HG03521 (cell line): ENCODE results near the gene ARHGAP10.
A peak's percentile ranks its signal among the peaks of the same experiment; 100 is the strongest.

ENCODE experiments used
- ATAC-seq: cut with Tn5 transposase; IDR thresholded peaks from one replicate; pipeline ENCODE4 v1.9.1; 2021; ENCODE audit warnings: mild to moderate bottlenecking, moderate library complexity; ENCODE audit not compliant: unreplicated experiment

The ARHGAP10 gene

GRCh38 chr4:147943159-147943638 lies 211.3 kb downstream of the ARHGAP10 start:
- ATAC-seq, result peak; percentile 91

GRCh38 chr4:147944249-147944648 lies 212.4 kb downstream of the ARHGAP10 start:
- no peak for ATAC-seq

GRCh38 chr4:147944670-147945260 lies 212.9 kb downstream of the ARHGAP10 start:
- no peak for ATAC-seq

GRCh38 chr4:147948336-147948735 lies 216.4 kb downstream of the ARHGAP10 start:
- no peak for ATAC-seq

GRCh38 chr4:147950261-147950660 lies 218.4 kb downstream of the ARHGAP10 start:
- ATAC-seq, result no peak

GRCh38 chr4:147950841-147951240 lies 219.0 kb downstream of the ARHGAP10 start:
- ATAC-seq, result no peak

GRCh38 chr4:147954850-147955249 lies 223.0 kb downstream of the ARHGAP10 start:
- ATAC-seq, result no peak

- ATAC-seq, result no peak
Observed at GRCh38 chr4:147955827-147956558, 224.1 kb downstream of the ARHGAP10 start.

GRCh38 chr4:147957446-147957845 lies 225.6 kb downstream of the ARHGAP10 start:
- ATAC-seq, result no peak

GRCh38 chr4:147958057-147958456 lies 226.2 kb downstream of the ARHGAP10 start:
- ATAC-seq, result no peak

GRCh38 chr4:147958489-147959065 lies 226.7 kb downstream of the ARHGAP10 start:
- ATAC-seq, result no peak

GRCh38 chr4:147960971-147961370 lies 229.1 kb downstream of the ARHGAP10 start:
- ATAC-seq, result peak; percentile 58

GRCh38 chr4:147963839-147964238 lies 232.0 kb downstream of the ARHGAP10 start:
- ATAC-seq, result no peak

GRCh38 chr4:147964266-147964880 lies 232.5 kb downstream of the ARHGAP10 start:
- ATAC-seq, result no peak

- ATAC-seq, result no peak
Observed at GRCh38 chr4:147965056-147965455, 233.2 kb downstream of the ARHGAP10 start.

GRCh38 chr4:147965873-147966272 lies 234.0 kb downstream of the ARHGAP10 start:
- ATAC-seq, result no peak

- no peak for ATAC-seq
Observed at GRCh38 chr4:147968641-147969040, 236.8 kb downstream of the ARHGAP10 start.

- ATAC-seq, result peak; percentile 65
Observed at GRCh38 chr4:147969573-147970385, 237.9 kb downstream of the ARHGAP10 start.

GRCh38 chr4:147971116-147971515 lies 239.2 kb downstream of the ARHGAP10 start:
- ATAC-seq, result no peak

- no peak for ATAC-seq
Observed at GRCh38 chr4:147975325-147975724, 243.4 kb downstream of the ARHGAP10 start.
